ENCODE measurements around the gene WDR7. TPM values are rescaled to one million over a fixed set of nuclear protein-coding genes. Genes with fewer than 3 reads are reported as not detected.

WDR7 gene
- total and polyA plus RNA-seq, 2 experiments from 2014 or later, result 7.0 to 14.8 TPM

GRCh38 chr18:56728741-56729140 is 77.6 kb downstream of the WDR7 start (continued):
- no peak for TF ChIP-seq ZNF331 (CRISPR knock-in tag; IDR thresholded peaks at IDR 0.05; ENCODE audit: low read depth)

GRCh38 chr18:56738184-56738583 is 87.0 kb downstream of the WDR7 start:
- H3K27ac ChIP-seq (ENCODE audit: low read depth), result no peak overlapping the region
- no peaks in the 10 kb centered on the region for H3K27me3 Mint-ChIP-seq (ENCODE audit: insufficient read depth, low read depth, poor library complexity)
- no peaks in the 10 kb centered on the region for H3K36me3 ChIP-seq (ENCODE audit: insufficient read depth)
- no peak for DNase-seq (ENCODE audit: low spot score)
- H3K4me2 ChIP-seq, result no peak overlapping the region
- ATAC-seq, result no peak
- no peaks in the 10 kb centered on the region for H3K9me3 Mint-ChIP-seq
- H3K9me2 ChIP-seq (ENCODE audit: insufficient read depth), result no peaks in the 10 kb centered on the region
- no peaks in the 10 kb centered on the region for H3K36me3 Mint-ChIP-seq (ENCODE audit: low read depth)
- H2AFZ ChIP-seq, result no peak overlapping the region
- no peak overlapping the region for H3K27ac Mint-ChIP-seq
- H3K4me3 ChIP-seq, result no peak overlapping the region
- TF ChIP-seq ZNF114 (CRISPR knock-in tag; IDR thresholded peaks at IDR 0.05), result no peak
- H3K4me1 Mint-ChIP-seq, result peaks cover 14% of the 10 kb centered on the region
- H3K79me2 ChIP-seq (replicated peaks; ENCODE audit: insufficient read depth), result no peaks in the 10 kb centered on the region
- H3K4me1 ChIP-seq (ENCODE audit: insufficient read depth), result 0 out of 2 replicates have a peak, but pooled peaks cover 4% of the 10 kb centered on the region
- H3K4me3 Mint-ChIP-seq, result no peak overlapping the region
- no peaks in the 10 kb centered on the region for H3F3A ChIP-seq (replicated peaks; ENCODE audit: low read depth)
- H4K20me1 ChIP-seq (replicated peaks; ENCODE audit: insufficient read depth), result no peaks in the 10 kb centered on the region
- H3K27me3 ChIP-seq (ENCODE audit: insufficient read depth), result no peaks in the 10 kb centered on the region

- no peak overlapping the region for H2AFZ ChIP-seq
- no peaks in the 10 kb centered on the region for H3K27me3 ChIP-seq (ENCODE audit: insufficient read depth)
- H3K4me1 ChIP-seq (ENCODE audit: insufficient read depth), result 0 out of 2 replicates have a peak, but pooled peaks cover 4% of the 10 kb centered on the region
- no peaks in the 10 kb centered on the region for H3K36me3 ChIP-seq (ENCODE audit: insufficient read depth)
- H3K79me2 ChIP-seq (replicated peaks; ENCODE audit: insufficient read depth), result no peaks in the 10 kb centered on the region
- Mint-ChIP-seq H3K9me3 (no peaks in the 10 kb centered on the region), H3K4me1 (peaks cover 14% of the 10 kb centered on the region), H3K4me3 (no peak overlapping the region), H3K27me3 (ENCODE audit: insufficient read depth, low read depth, poor library complexity) (no peaks in the 10 kb centered on the region), H3K36me3 (ENCODE audit: low read depth) (no peaks in the 10 kb centered on the region), H3K27ac (no peak overlapping the region; the same call in 1 of the 2 replicates)
- no peaks in the 10 kb centered on the region for H4K20me1 ChIP-seq (replicated peaks; ENCODE audit: insufficient read depth)
- no peak for TF ChIP-seq EZH2 (IDR thresholded peaks at IDR 0.05; ENCODE audit: low read depth, unreplicated experiment)
- TF ChIP-seq ZNF114 (CRISPR knock-in tag; IDR thresholded peaks at IDR 0.05), result no peak
- no peak for TF ChIP-seq CREB1 (CRISPR knock-in tag; IDR thresholded peaks at IDR 0.05; ENCODE audit: low read depth)
- TF ChIP-seq POLR2AphosphoS5 (IDR thresholded peaks at IDR 0.05; ENCODE audit: low read depth), result no peak
- TF ChIP-seq NANOG (IDR thresholded peaks at IDR 0.05; ENCODE audit: borderline replicate concordance), result no peak
- TF ChIP-seq EZH2phosphoT487 (IDR thresholded peaks at IDR 0.05; ENCODE audit: unreplicated experiment), result no peak
- TF ChIP-seq REST (IDR thresholded peaks at IDR 0.05; ENCODE audit: unreplicated experiment), result no peak
- no peak for TF ChIP-seq JUNB (IDR thresholded peaks at IDR 0.05; ENCODE audit: unreplicated experiment)
- TF ChIP-seq, protein P1, sequence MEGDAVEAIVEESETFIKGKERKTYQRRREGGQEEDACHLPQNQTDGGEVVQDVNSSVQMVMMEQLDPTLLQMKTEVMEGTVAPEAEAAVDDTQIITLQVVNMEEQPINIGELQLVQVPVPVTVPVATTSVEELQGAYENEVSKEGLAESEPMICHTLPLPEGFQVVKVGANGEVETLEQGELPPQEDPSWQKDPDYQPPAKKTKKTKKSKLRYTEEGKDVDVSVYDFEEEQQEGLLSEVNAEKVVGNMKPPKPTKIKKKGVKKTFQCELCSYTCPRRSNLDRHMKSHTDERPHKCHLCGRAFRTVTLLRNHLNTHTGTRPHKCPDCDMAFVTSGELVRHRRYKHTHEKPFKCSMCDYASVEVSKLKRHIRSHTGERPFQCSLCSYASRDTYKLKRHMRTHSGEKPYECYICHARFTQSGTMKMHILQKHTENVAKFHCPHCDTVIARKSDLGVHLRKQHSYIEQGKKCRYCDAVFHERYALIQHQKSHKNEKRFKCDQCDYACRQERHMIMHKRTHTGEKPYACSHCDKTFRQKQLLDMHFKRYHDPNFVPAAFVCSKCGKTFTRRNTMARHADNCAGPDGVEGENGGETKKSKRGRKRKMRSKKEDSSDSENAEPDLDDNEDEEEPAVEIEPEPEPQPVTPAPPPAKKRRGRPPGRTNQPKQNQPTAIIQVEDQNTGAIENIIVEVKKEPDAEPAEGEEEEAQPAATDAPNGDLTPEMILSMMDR (conservative IDR thresholded peaks at IDR 0.05; ENCODE audit: low read depth in 2 of 2), result no peak
- no peak for TF ChIP-seq ETS1 (IDR thresholded peaks at IDR 0.05)
- TF ChIP-seq ZNF331 (CRISPR knock-in tag; IDR thresholded peaks at IDR 0.05; ENCODE audit: low read depth), result no peak
- no peak for DNase-seq (ENCODE audit: low spot score)
- no peak overlapping the region for H3K4me3 ChIP-seq
- no peaks in the 10 kb centered on the region for H3K9me2 ChIP-seq (ENCODE audit: insufficient read depth)
- no peaks in the 10 kb centered on the region for H3F3A ChIP-seq (replicated peaks; ENCODE audit: low read depth)
- H3K27ac ChIP-seq (ENCODE audit: low read depth), result no peak overlapping the region
- no peak for ATAC-seq
- H3K4me2 ChIP-seq, result no peak overlapping the region
These were observed 88.6 kb downstream of the WDR7 start for GRCh38 chr18:56739731-56740130.
